Heart right ventricle (tissue), 16 donors: Measurements from ENCODE around the gene CCDC40. TPM values are rescaled to one million over a fixed set of nuclear protein-coding genes. Genes with fewer than 3 reads are reported as not detected.
"Not testable (repeated sequence)": the region's sequence is repeated elsewhere in the genome, so short reads cannot be mapped to it uniquely, and the experiment has no call there.

Experiments
- ATAC-seq, 8 donors: fragments of 200-7000 bp; cut with Tn5 transposase; one replicate each; pipeline ENCODE4 v1.9.1; 2020; ENCODE audit warnings: mild to moderate bottlenecking in 8 of 8, moderate library complexity in 8 of 8, moderate number of reproducible peaks in 1 of 8
- DNase-seq, 2 donors: peaks; one replicate each; pipeline ENCODE4 v3.0.0-alpha.2; 2020
- H3K27ac ChIP-seq, 10 donors: fragments of 200-600 bp; sonication (generic) in 2 of 10; one replicate each; pipeline versions ENCODE4 v1.5.0 to v1.8.0; 2020 to 2022; ENCODE audit warnings: mild to moderate bottlenecking in 3 of 10
- H3K27me3 ChIP-seq, 7 donors: fragments of 200-600 bp; one replicate each; pipeline ENCODE4 v1.8.0; 2021 to 2022; ENCODE audit warnings: mild to moderate bottlenecking in 2 of 7
- H3K36me3 ChIP-seq, 9 donors: fragments of 200-600 bp; sonication (generic) in 1 of 9; one replicate each; pipeline versions ENCODE4 v1.5.0 to v1.8.0; 2020 to 2022; ENCODE audit warnings: mild to moderate bottlenecking in 2 of 9
- H3K4me1 ChIP-seq, 9 donors: fragments of 200-600 bp; sonication (generic) in 1 of 9; one replicate each; pipeline versions ENCODE4 v1.5.0 to v1.8.0; 2020 to 2022; ENCODE audit warnings: mild to moderate bottlenecking in 4 of 9
- H3K4me3 ChIP-seq, 10 donors: fragments of 200-600 bp; sonication (generic) in 2 of 10; one replicate each; pipeline versions ENCODE4 v1.5.0 to v1.8.0; 2020 to 2022; ENCODE audit warnings: mild to moderate bottlenecking in 7 of 10, moderate library complexity in 2 of 10
- H3K9me3 ChIP-seq, 11 donors: fragments of 200-600 bp in 10 of 11; sonication (generic) in 2 of 11; one replicate each; pipeline versions ENCODE4 v1.5.0 to v1.8.0; 2013 to 2022; ENCODE audit warnings: mild to moderate bottlenecking in 2 of 11, control low read depth in 1 of 11, moderate library complexity in 1 of 11
- WGBS, 2 donors: extraction: QIAGEN DNeasy Blood & Tissue Kit; methylation state at CpG; one replicate each; pipeline ENCODE4 v1.1.7; 2013; ENCODE audit warnings: inconsistent platforms in 1 of 2; 5-methylcytosine and 5-hydroxymethylcytosine counted together
- intact Hi-C, 10 donors: fragments of 100-400 bp; cut with DNase I; formaldehyde crosslinking; loops; one replicate each; pipeline versions ENCODE4 v1.11.1 to v1.14.2; 2022
- polyA plus RNA-seq, 2 donors: library from polyadenylated mRNA; stranded (reverse); fragments of 200-250 nt; gene quantifications; one replicate each; pipeline ENCODE4 v1.2.3, GENCODE V29; 2013
- total RNA-seq, 10 donors: library from RNA; stranded (reverse); fragmentation: NEBNext Ultra II Directional in 3 of 10; extraction: Animal tissue kit (Norgen Biotek cat#: 25700) in 3 of 10; gene quantifications; one replicate each; pipeline versions ENCODE4 v1.2.1 to v1.2.4, GENCODE V29; 2021 to 2023
- TF ChIP-seq, protein P1 (sequence below), 9 donors: fragments of 200-600 bp; sonication (generic) in 2 of 9; IDR thresholded peaks; one replicate each; pipeline versions ENCODE4 v1.5.0 to v1.8.0; 2021 to 2022; ENCODE audit warnings: antibody characterized with exemption in 9 of 9, mild to moderate bottlenecking in 5 of 9, moderate library complexity in 1 of 9
- donor health status: Arrhythmogenic right ventricular cardiomyopathy.
- donor health status: ischemic (EF 13 %, LVEDD 7.1; RV severe dilation, severe dysfunction).
- donor health status: healthy with polysubstance abuse.
- donor health status: DM: no; HTN: yes; CAD: no.
- donor health status: DM: no; HTN: no; CAD: no.
- donor health status: ischemic (EF 25% LVEDD 6.9; RV normal size, moderate dysfunction).
- donor health status: ischemic (EF 25% LVEDD 5.7; RV mildly dilated, moderate dysfunction).
- donor health status: healthy.
- donor health status: DM: yes; HTN: yes; CAD: no.
- donor health status: Ischemic cardiomyopathy.
- donor health status: ischemic (EF 35%, LVEDD 5.7; RV mildly dilated, moderate dysfunction).
- donor health status: nonischemic (EF 11% LVEDD 7.7; RV severe dilation, severe dysfunction).
- donor health status: DM: yes; HTN: yes; CAD: no.
- donor health status: PGD.
- donor health status: ischemic (EF 29% LVEDD 5.4; RV normal size, mild dysfunction).
- donor health status: nonischemic (EF 23%, LVEDD 6.1; RV moderate dilation, normal function).

Gene CCDC40
- total and polyA plus RNA-seq, 12 donors: 2.0 to 8.9 (median 6.6) TPM

DNA sequence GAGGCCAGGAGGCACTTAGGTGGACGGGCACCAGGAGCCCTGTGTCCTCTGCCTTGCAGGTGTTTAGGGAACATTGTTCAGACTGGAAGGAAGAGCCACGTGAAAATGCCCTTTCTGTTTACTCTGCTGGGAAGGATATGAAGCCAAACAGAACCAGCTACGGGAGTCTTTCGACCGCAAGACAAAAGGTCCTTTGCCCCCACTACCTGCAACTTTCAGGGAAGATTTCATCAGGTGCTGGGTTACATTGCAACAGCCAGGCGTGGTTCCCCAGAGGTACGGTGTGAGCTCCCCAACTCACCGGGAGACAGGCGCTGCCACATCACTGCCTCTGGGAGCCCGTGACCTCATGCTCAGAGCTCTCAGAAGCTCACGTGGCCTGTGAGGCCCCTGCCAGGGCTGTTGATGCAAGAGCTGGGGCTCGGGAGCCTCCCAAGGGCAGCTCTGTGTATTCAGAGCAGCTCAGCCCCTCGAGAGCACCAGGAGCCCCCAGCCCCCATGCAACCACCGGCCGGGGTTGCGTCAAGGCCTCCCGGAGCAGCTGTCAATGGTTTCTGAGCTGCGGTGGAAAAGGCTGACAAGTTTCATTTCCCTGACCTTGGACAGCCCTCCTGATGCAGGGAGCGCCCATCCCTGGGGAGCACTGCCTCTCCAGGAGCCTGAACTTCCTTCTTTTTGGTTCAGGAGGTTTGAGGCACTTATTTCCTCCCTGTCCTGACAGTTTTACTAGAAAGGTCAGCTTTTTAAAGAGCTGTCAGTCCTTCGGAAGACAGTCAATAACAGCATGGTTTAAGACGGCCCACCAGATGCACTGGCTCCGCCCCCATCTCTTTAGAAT is 42.8 kb upstream of the CCDC40 start:
- Histone ChIP-seq H3K4me1 (peaks cover 22 to 57% (median 33%) of the 10 kb centered on the region in 9 donors), H3K4me3 (peak overlapping the region in 2 of 10 donors; percentile 0 to 10), H3K27ac (peak overlapping the region in 8 of 10 donors; percentile 46 to 88 (median 82)), H3K27me3 (no peaks in the 10 kb centered on the region), H3K36me3 (peaks cover 0 to 2% (median 0%) of the 10 kb centered on the region in 9 donors), H3K9me3 (no peaks in the 10 kb centered on the region)
- intact Hi-C loops: loop anchor here in 9 of 10 donors (5.0 to 10.0 kb wide), 9 partner anchors 151 to 251 kb away; partner anchors contain the start of genes CBX4 (in 2 of the 9) and CBX8 (in 1 of the 9)
- DNase-seq: peak; percentile 70 to 81
- TF ChIP-seq, protein P1, sequence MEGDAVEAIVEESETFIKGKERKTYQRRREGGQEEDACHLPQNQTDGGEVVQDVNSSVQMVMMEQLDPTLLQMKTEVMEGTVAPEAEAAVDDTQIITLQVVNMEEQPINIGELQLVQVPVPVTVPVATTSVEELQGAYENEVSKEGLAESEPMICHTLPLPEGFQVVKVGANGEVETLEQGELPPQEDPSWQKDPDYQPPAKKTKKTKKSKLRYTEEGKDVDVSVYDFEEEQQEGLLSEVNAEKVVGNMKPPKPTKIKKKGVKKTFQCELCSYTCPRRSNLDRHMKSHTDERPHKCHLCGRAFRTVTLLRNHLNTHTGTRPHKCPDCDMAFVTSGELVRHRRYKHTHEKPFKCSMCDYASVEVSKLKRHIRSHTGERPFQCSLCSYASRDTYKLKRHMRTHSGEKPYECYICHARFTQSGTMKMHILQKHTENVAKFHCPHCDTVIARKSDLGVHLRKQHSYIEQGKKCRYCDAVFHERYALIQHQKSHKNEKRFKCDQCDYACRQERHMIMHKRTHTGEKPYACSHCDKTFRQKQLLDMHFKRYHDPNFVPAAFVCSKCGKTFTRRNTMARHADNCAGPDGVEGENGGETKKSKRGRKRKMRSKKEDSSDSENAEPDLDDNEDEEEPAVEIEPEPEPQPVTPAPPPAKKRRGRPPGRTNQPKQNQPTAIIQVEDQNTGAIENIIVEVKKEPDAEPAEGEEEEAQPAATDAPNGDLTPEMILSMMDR (IDR thresholded peaks at IDR 0.05): no peak
- 31 to 37% methylated on average over 22 of the region's 22 CpGs for WGBS, 2 donors
- peak; percentile 50 to 83 (median 78) for ATAC-seq

DNA sequence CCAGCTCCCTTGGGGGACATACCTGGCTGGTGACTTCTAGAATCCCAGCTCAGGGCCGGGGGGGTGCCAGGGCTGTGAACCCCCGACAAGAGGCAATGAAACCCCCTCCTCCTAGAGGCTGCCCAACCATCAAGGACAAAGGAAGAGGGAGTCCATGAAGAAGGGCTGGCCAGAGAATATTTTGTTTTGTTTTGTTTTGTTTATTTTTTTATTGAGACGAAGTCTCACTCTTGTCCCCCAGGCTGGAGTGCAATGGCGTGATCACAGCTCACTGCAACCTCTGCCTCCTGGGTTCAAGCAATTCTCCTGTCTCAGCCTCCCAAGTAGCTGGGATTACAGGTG is 42.2 kb upstream of the CCDC40 start:
- H3K4me3 ChIP-seq: not testable (repeated sequence)

DNA sequence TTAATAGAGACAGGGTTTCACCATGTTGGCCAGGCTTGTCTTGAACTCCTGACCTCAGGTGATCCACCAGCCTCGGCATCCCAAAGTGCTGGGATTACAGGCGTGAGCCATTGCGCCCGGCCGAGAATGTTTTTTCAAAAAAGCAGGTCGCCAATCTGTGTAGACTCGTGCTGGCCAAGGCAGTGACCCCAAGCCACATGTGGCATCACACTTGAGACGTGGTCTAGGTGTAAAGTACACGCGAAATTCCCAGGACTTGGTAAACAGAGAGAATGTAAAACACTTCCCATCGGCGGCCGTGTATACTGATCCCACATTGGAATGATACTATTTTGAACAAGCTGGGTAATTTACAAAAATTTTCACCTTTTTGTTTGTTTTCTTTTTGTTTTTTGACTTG is 41.8 kb upstream of the CCDC40 start:
- no peaks in the 10 kb centered on the region for H3K9me3 ChIP-seq
- DNase-seq: no peak
- 97 to 98% methylated on average over 13 of the region's 13 CpGs for WGBS, 2 donors
- no peaks in the 10 kb centered on the region for H3K27me3 ChIP-seq
- peaks cover 0 to 2% (median 0%) of the 10 kb centered on the region in 9 donors for H3K36me3 ChIP-seq
- TF ChIP-seq, protein P1 (IDR thresholded peaks at IDR 0.05): no peak
- H3K4me3 ChIP-seq: no peak overlapping the region
- ATAC-seq: no peak
- H3K4me1 ChIP-seq: peaks cover 22 to 57% (median 33%) of the 10 kb centered on the region in 9 donors
- intact Hi-C loops: loop anchor here in 9 of 10 donors (5.0 to 10.0 kb wide), 9 partner anchors 152 to 252 kb away; partner anchors contain the start of genes CBX4 (in 2 of the 9) and CBX8 (in 1 of the 9)
- H3K27ac ChIP-seq: no peak overlapping the region

More for the DNA sequence above, 42.2 kb upstream of the CCDC40 start:
- not testable (repeated sequence) for H3K9me3 ChIP-seq, DNase-seq, ATAC-seq, H3K27me3 ChIP-seq, H3K36me3 ChIP-seq
- 65 to 73% methylated on average over 4 of the region's 4 CpGs for WGBS, 2 donors
- intact Hi-C loops: loop anchor here in 9 of 10 donors (5.0 to 10.0 kb wide), 9 partner anchors 152 to 252 kb away; partner anchors contain the start of genes CBX4 (in 2 of the 9) and CBX8 (in 1 of the 9)
- Histone ChIP-seq H3K4me1 (peaks cover 22 to 57% (median 33%) of the 10 kb centered on the region in 9 donors), H3K27ac (peak overlapping the region in 5 of 10 donors; percentile 69 to 88 (median 87))

DNA sequence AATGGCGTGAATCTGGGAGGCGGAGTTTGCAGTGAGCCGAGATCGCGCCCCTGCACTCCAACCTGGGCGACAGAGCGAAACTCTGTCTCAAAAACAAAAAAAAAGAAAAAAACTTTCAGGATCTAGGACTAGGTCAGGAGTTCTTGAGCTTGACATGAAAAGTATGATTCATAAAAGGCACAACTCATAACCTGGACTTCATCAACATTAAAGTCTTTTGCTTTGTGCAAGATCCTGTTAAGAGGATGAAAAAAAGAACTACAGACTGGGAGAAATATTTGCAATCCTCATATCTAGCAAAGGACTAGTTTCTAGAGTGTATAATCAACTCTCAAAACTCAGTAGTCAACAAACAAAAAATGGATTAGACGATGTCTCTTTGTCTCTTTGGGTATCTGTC is 40.7 kb upstream of the CCDC40 start:
- no peak overlapping the region for H3K4me3 ChIP-seq
- peaks cover 22 to 57% (median 33%) of the 10 kb centered on the region in 9 donors for H3K4me1 ChIP-seq
- H3K27me3 ChIP-seq: no peaks in the 10 kb centered on the region
- TF ChIP-seq, protein P1 (IDR thresholded peaks at IDR 0.05): no peak
- no peaks in the 10 kb centered on the region for H3K9me3 ChIP-seq
- DNase-seq (no peak), ATAC-seq (no peak)
- WGBS, 2 donors: 96 to 97% methylated on average over 8 of the region's 8 CpGs
- peaks cover 0 to 2% (median 0%) of the 10 kb centered on the region in 9 donors for H3K36me3 ChIP-seq
- intact Hi-C loops: loop anchor here in 3 of 10 donors (10.0 kb wide), 1 partner anchor 251 kb away; no protein-coding TSS in a partner anchor
- no peak overlapping the region for H3K27ac ChIP-seq
